ENCODE data around the gene NOL4L. TPM values are rescaled to one million over a fixed set of nuclear protein-coding genes. Genes with fewer than 3 reads are reported as not detected.

NOL4L gene
- total and polyA plus RNA-seq, 2 experiments from 2014 or later = 38.8 to 39.2 TPM

DNA sequence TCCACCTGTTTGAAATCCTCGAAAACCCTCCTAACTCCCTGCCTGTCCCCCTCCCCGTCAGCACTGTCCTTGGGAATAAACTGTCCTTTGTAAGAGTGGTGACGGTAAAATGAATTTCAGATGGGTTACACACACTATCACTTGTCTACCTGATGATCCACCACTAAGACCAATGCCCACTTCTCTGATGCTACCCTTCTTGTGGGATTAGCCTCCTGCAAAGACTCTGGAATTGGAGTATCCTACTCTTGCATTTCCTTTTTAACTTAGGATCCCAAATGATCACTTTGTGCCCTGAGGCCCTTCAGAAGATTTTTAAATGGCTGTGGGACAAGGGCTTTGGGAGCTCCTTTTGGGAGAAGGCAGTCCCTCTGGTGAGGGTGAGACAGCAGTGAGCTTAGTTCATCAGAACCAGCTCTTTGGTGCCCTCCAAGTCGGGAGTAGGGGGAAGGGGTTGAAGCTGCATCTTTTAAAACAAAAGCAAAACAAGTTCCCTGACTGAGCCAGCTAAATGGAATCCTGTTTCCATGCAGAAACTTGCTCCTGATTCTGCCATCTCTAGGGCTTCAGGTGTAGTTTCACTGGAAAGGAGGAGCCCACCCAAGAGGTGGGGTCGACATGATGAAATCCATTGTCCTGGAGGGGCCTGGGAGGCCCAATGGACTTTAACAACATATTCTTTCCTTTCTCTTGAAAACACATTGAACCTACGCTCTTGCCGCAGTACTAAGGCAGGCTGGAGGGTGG lies 140.5 kb downstream of the NOL4L start:
- Histone ChIP-seq H3K27me3 (ENCODE audit: insufficient read depth) (no peaks in the 10 kb centered on the region), H3F3A (replicated peaks; ENCODE audit: low read depth) (peaks cover 5% of the 10 kb centered on the region), H3K4me3 (no peak overlapping the region), H3K4me2 (peak overlapping the region; percentile 48), H3K4me1 (ENCODE audit: insufficient read depth) (peaks cover 26% of the 10 kb centered on the region), H4K20me1 (replicated peaks; ENCODE audit: insufficient read depth) (peaks cover 26% of the 10 kb centered on the region), H3K36me3 (ENCODE audit: insufficient read depth) (peaks cover 9% of the 10 kb centered on the region; the same call in 1 of the 2 replicates), H3K79me2 (replicated peaks; ENCODE audit: insufficient read depth) (no peaks in the 10 kb centered on the region), H3K9me2 (ENCODE audit: insufficient read depth) (no peaks in the 10 kb centered on the region), H2AFZ (no peak overlapping the region), H3K27ac (ENCODE audit: low read depth) (peak overlapping the region; percentile 53; the same call in 1 of the 2 replicates)
- DNase-seq (ENCODE audit: low spot score) (no peak), ATAC-seq (no peak)
- H3K4me1 Mint-ChIP-seq = peaks cover 26% of the 10 kb centered on the region
- peaks cover 16% of the 10 kb centered on the region for H3K36me3 Mint-ChIP-seq (ENCODE audit: low read depth)
- H3K4me3 Mint-ChIP-seq = no peak overlapping the region
- H3K9me3 Mint-ChIP-seq = no peaks in the 10 kb centered on the region
- no peak for TF ChIP-seq EZH2 (IDR thresholded peaks at IDR 0.05; ENCODE audit: low read depth, unreplicated experiment)
- TF ChIP-seq, protein P1, sequence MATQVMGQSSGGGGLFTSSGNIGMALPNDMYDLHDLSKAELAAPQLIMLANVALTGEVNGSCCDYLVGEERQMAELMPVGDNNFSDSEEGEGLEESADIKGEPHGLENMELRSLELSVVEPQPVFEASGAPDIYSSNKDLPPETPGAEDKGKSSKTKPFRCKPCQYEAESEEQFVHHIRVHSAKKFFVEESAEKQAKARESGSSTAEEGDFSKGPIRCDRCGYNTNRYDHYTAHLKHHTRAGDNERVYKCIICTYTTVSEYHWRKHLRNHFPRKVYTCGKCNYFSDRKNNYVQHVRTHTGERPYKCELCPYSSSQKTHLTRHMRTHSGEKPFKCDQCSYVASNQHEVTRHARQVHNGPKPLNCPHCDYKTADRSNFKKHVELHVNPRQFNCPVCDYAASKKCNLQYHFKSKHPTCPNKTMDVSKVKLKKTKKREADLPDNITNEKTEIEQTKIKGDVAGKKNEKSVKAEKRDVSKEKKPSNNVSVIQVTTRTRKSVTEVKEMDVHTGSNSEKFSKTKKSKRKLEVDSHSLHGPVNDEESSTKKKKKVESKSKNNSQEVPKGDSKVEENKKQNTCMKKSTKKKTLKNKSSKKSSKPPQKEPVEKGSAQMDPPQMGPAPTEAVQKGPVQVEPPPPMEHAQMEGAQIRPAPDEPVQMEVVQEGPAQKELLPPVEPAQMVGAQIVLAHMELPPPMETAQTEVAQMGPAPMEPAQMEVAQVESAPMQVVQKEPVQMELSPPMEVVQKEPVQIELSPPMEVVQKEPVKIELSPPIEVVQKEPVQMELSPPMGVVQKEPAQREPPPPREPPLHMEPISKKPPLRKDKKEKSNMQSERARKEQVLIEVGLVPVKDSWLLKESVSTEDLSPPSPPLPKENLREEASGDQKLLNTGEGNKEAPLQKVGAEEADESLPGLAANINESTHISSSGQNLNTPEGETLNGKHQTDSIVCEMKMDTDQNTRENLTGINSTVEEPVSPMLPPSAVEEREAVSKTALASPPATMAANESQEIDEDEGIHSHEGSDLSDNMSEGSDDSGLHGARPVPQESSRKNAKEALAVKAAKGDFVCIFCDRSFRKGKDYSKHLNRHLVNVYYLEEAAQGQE (IDR thresholded peaks at IDR 0.05; ENCODE audit: unreplicated experiment) = no peak
- TF ChIP-seq, protein P2, sequence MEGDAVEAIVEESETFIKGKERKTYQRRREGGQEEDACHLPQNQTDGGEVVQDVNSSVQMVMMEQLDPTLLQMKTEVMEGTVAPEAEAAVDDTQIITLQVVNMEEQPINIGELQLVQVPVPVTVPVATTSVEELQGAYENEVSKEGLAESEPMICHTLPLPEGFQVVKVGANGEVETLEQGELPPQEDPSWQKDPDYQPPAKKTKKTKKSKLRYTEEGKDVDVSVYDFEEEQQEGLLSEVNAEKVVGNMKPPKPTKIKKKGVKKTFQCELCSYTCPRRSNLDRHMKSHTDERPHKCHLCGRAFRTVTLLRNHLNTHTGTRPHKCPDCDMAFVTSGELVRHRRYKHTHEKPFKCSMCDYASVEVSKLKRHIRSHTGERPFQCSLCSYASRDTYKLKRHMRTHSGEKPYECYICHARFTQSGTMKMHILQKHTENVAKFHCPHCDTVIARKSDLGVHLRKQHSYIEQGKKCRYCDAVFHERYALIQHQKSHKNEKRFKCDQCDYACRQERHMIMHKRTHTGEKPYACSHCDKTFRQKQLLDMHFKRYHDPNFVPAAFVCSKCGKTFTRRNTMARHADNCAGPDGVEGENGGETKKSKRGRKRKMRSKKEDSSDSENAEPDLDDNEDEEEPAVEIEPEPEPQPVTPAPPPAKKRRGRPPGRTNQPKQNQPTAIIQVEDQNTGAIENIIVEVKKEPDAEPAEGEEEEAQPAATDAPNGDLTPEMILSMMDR (conservative IDR thresholded peaks at IDR 0.05; ENCODE audit: low read depth in 2 of 2) = no peak
- no peak for TF ChIP-seq ZNF114 (CRISPR knock-in tag; IDR thresholded peaks at IDR 0.05)
- TF ChIP-seq, protein P3, sequence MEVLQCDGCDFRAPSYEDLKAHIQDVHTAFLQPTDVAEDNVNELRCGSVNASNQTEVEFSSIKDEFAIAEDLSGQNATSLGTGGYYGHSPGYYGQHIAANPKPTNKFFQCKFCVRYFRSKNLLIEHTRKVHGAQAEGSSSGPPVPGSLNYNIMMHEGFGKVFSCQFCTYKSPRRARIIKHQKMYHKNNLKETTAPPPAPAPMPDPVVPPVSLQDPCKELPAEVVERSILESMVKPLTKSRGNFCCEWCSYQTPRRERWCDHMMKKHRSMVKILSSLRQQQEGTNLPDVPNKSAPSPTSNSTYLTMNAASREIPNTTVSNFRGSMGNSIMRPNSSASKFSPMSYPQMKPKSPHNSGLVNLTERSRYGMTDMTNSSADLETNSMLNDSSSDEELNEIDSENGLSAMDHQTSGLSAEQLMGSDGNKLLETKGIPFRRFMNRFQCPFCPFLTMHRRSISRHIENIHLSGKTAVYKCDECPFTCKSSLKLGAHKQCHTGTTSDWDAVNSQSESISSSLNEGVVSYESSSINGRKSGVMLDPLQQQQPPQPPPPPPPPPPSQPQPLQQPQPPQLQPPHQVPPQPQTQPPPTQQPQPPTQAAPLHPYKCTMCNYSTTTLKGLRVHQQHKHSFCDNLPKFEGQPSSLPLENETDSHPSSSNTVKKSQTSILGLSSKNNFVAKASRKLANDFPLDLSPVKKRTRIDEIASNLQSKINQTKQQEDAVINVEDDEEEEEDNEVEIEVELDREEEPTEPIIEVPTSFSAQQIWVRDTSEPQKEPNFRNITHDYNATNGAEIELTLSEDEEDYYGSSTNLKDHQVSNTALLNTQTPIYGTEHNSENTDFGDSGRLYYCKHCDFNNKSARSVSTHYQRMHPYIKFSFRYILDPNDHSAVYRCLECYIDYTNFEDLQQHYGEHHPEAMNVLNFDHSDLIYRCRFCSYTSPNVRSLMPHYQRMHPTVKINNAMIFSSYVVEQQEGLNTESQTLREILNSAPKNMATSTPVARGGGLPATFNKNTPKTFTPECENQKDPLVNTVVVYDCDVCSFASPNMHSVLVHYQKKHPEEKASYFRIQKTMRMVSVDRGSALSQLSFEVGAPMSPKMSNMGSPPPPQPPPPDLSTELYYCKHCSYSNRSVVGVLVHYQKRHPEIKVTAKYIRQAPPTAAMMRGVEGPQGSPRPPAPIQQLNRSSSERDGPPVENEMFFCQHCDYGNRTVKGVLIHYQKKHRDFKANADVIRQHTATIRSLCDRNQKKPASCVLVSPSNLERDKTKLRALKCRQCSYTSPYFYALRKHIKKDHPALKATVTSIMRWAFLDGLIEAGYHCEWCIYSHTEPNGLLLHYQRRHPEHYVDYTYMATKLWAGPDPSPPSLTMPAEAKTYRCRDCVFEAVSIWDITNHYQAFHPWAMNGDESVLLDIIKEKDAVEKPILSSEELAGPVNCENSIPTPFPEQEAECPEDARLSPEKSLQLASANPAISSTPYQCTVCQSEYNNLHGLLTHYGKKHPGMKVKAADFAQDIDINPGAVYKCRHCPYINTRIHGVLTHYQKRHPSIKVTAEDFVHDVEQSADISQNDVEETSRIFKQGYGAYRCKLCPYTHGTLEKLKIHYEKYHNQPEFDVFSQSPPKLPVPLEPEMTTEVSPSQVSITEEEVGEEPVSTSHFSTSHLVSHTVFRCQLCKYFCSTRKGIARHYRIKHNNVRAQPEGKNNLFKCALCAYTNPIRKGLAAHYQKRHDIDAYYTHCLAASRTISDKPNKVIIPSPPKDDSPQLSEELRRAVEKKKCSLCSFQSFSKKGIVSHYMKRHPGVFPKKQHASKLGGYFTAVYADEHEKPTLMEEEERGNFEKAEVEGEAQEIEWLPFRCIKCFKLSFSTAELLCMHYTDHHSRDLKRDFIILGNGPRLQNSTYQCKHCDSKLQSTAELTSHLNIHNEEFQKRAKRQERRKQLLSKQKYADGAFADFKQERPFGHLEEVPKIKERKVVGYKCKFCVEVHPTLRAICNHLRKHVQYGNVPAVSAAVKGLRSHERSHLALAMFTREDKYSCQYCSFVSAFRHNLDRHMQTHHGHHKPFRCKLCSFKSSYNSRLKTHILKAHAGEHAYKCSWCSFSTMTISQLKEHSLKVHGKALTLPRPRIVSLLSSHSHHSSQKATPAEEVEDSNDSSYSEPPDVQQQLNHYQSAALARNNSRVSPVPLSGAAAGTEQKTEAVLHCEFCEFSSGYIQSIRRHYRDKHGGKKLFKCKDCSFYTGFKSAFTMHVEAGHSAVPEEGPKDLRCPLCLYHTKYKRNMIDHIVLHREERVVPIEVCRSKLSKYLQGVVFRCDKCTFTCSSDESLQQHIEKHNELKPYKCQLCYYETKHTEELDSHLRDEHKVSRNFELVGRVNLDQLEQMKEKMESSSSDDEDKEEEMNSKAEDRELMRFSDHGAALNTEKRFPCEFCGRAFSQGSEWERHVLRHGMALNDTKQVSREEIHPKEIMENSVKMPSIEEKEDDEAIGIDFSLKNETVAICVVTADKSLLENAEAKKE (CRISPR knock-in tag; IDR thresholded peaks at IDR 0.05) = no peak
- TF ChIP-seq, protein P4, sequence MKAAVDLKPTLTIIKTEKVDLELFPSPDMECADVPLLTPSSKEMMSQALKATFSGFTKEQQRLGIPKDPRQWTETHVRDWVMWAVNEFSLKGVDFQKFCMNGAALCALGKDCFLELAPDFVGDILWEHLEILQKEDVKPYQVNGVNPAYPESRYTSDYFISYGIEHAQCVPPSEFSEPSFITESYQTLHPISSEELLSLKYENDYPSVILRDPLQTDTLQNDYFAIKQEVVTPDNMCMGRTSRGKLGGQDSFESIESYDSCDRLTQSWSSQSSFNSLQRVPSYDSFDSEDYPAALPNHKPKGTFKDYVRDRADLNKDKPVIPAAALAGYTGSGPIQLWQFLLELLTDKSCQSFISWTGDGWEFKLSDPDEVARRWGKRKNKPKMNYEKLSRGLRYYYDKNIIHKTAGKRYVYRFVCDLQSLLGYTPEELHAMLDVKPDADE (IDR thresholded peaks at IDR 0.05) = no peak
- no peak for TF ChIP-seq ZNF331 (CRISPR knock-in tag; IDR thresholded peaks at IDR 0.05; ENCODE audit: low read depth)
- TF ChIP-seq NANOG (IDR thresholded peaks at IDR 0.05; ENCODE audit: borderline replicate concordance) = no peak
- no peak for TF ChIP-seq JUNB (IDR thresholded peaks at IDR 0.05; ENCODE audit: unreplicated experiment)
- no peak for TF ChIP-seq POLR2AphosphoS5 (IDR thresholded peaks at IDR 0.05; ENCODE audit: low read depth)
- TF ChIP-seq CREB1 (CRISPR knock-in tag; IDR thresholded peaks at IDR 0.05; ENCODE audit: low read depth) = no peak
- no peak for TF ChIP-seq STAT1 (IDR thresholded peaks at IDR 0.05; ENCODE audit: unreplicated experiment)
- no peak for TF ChIP-seq EZH2phosphoT487 (IDR thresholded peaks at IDR 0.05; ENCODE audit: unreplicated experiment)
- peaks cover 1% of the 10 kb centered on the region for H3K27me3 Mint-ChIP-seq (ENCODE audit: insufficient read depth, low read depth, poor library complexity)
- H3K27ac Mint-ChIP-seq = peak overlapping the region; percentile 76

All from GM23338 (cell line).